GM12872 (cell line): ENCODE measurements around the gene G6PD.

Source experiments
- TF ChIP-seq, protein P1 (sequence below): IDR thresholded peaks from 3 replicates; pipeline ENCODE4 v1.5.1; 2011; ENCODE audit warnings: low read depth, mild to moderate bottlenecking, low read length, moderate library complexity; ENCODE audit not compliant: insufficient read depth

G6PD gene

DNA sequence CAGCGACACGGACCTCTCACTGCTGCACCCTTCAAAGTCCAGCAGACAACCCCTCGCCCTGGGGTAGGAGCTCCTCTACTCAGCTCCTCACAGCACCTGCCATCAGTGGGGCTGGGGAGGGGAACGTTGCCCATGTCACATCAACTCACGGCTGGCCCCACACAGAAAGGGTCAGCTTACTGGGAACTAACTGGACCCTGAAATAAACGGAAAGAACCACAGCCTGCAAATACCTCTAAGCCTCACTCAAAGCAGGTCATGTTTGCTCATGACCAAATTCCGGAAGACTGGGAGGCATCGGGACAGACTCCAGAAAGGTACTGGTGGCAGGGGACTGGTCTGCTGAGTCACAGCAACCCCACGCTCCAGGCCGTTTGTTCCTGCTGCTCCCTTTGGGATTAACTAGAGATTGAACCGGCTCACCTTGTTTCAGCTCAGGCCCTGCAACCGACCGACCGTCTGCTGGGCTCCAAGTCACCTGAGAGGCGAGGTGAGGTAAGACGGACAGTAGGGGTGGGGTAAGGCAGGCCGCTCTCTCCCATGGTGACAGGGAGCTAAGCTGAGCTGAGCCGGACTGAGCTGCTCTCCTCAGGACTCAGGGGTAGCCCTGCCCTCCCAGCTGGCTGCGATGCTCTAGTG, 5.6 kb downstream of the G6PD start:
- TF ChIP-seq, protein P1, sequence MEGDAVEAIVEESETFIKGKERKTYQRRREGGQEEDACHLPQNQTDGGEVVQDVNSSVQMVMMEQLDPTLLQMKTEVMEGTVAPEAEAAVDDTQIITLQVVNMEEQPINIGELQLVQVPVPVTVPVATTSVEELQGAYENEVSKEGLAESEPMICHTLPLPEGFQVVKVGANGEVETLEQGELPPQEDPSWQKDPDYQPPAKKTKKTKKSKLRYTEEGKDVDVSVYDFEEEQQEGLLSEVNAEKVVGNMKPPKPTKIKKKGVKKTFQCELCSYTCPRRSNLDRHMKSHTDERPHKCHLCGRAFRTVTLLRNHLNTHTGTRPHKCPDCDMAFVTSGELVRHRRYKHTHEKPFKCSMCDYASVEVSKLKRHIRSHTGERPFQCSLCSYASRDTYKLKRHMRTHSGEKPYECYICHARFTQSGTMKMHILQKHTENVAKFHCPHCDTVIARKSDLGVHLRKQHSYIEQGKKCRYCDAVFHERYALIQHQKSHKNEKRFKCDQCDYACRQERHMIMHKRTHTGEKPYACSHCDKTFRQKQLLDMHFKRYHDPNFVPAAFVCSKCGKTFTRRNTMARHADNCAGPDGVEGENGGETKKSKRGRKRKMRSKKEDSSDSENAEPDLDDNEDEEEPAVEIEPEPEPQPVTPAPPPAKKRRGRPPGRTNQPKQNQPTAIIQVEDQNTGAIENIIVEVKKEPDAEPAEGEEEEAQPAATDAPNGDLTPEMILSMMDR, result no peak

DNA sequence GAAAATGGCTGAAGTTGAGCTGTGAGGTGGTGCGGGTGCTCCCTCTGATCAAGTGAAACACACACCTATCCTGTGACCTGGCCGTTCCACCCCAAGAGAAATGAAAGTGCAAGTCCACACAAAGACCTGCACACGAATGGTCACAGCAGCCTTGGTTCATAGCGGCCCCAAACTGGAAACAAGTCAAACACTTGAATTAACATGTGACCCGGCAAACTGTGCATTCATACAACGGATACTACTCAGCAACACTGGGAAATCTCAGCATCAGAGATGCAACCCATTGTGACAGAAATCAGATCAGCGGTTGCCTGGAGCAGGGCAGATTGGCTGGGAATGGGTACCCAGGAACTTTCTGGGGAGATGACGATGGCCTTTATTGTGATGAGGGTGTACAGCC, 7.6 kb downstream of the G6PD start:
- TF ChIP-seq, protein P1, result no peak

DNA sequence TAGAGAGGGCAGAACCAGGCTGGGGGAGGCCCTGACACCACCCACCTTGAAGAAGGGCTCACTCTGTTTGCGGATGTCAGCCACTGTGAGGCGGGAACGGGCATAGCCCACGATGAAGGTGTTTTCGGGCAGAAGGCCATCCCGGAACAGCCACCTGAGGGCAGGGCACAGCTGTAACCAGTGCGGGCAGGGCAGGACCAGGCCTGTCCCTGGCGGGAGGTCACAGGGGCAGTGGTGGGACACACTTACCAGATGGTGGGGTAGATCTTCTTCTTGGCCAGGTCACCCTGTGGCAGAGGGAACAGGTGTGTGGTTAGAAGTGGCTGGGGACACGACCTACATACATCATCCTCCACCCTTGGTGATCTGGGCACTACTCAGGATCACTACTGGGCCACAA, 10.8 kb downstream of the G6PD start:
- TF ChIP-seq, protein P1, result no peak

DNA sequence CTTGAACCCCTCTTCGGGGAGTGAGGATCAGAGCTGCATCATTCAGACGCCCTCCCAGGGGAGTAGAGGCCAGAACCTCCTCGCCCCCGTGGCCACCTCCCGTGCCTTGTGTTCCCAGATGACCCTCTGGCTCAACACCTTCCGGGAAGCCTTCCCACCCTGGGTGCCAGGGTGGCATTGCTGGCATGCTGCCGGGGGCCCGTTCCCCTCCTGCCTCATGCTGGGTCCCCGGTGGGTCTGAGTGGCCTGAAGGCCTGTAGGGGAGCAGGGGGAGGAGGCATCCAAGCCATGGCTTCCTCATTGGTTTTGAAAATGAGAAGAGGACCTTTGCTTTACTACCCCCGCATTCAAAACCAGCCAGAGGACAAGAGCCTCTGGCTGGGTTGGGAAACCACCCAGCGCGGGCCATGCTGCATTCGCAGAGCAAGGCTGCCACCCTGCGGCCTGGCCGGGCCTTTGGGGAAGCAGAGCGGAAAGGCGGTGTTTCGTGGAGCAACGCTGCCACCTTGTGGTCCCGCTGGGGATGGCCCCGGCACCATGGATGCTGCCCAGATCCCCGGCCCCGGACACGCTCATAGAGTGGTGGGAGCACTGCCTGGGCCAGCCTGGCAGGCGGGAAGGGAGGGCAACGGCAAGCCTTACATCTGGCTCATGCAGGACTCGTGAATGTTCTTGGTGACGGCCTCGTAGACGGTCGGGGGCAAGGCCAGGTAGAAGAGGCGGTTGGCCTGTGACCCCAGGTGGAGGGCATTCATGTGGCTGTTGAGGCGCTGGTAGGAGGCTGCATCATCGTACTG, 11.9 kb downstream of the G6PD start:
- TF ChIP-seq, protein P1, result peak; percentile 90

DNA sequence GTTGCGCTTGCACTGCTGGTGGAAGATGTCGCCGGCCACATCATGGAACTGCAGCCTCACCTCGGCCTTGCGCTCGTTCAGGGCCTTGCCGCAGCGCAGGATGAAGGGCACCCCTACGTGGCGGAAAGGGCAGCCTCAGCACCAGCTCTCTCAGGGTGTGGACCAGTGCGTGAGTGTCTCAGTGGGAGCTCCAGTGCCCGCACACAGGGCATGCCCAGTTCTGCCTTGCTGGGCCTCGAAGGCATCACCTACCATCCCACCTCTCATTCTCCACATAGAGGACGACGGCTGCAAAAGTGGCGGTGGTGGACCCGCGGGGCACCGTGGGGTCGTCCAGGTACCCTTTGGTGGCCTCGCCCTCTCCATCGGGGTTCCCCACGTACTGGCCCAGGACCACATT, 14.0 kb downstream of the G6PD start:
- TF ChIP-seq, protein P1, result no peak

DNA sequence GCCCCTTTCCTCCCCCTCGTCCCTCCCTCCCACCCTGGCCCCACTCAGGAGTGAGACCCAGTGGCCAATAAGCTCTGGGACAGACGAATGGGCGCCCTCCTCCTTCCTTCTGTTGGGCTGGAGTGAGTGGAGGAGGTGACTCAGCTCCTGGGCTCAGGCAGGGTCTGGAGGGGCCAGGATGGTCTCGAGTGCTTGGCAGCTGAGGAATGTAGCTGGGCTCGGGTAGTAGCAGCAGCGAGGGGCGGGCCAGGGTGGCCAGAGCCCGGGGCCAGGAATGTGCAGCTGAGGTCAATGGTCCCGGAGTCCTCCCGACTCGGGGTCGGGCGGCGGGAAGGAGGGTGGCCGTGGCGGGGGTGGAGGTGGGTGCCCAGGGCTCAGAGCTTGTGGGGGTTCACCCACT, 15.0 kb downstream of the G6PD start:
- TF ChIP-seq, protein P1, result no peak

DNA sequence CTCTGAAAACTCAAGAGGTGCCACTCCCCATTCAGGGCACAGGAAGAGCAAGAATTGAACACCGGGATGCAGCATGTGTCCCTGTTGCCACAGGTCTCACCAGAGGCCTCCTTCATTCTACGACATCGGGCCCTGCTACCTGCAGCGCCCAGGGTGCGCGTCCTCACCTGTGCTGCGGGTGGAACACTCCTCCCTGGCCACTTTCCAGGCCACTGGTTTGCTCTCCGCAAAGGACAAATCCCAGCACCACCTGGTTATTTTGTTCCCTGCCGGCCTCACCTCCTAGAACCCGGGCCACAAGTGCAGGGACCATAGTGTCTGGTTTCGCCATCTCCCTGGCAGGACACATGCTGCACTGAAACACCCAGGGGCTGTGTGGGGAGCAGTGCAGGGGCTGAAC, 16.4 kb downstream of the G6PD start:
- TF ChIP-seq, protein P1, result no peak
